H1 (cell line): Measurements from ENCODE around the gene MAJIN. TPM values are rescaled to one million over a fixed set of nuclear protein-coding genes. Genes with fewer than 3 reads are reported as not detected.

ENCODE experiments used
- ATF2 ChIP-seq: IDR thresholded peaks from 2 replicates; pipeline ENCODE4 v1.6.1; 2012; ENCODE audit warnings: low read length, inconsistent platforms
- BCL11A ChIP-seq, 2 experiments: IDR thresholded peaks; one replicate each; pipeline ENCODE4 v1.6.1; 2011; ENCODE audit warnings: low read depth in 2 of 2, low read length in 2 of 2, mild to moderate bottlenecking in 2 of 2
- CBX8 ChIP-seq: fragments of 300-800, 300-1000 bp; sonication (generic); IDR thresholded peaks from 2 replicates; pipeline ENCODE4 v1.7.1; 2016; ENCODE audit warnings: low read depth, low read length, borderline replicate concordance
- CTCF ChIP-seq, 3 experiments: IDR thresholded peaks; 1 replicate in 2 of 3; 2 replicates in 1 of 3; pipeline versions ENCODE4 v1.5.1 to v1.6.1; 2011; ENCODE audit warnings: low read length in 3 of 3, mild to moderate bottlenecking in 3 of 3, inconsistent platforms in 2 of 3, low read depth in 1 of 3, moderate library complexity in 1 of 3; ENCODE audit not compliant: insufficient read depth in 1 of 3; ENCODE audit errors: control extremely low read depth in 1 of 3
- EGR1 ChIP-seq: IDR thresholded peaks from 2 replicates; pipeline ENCODE4 v1.6.1; 2011; ENCODE audit warnings: low read depth, low read length, borderline replicate concordance
- EP300 ChIP-seq, 2 experiments: IDR thresholded peaks; 1 replicate in 1 of 2; 2 replicates in 1 of 2; pipeline ENCODE4 v1.6.1; 2011 to 2012; ENCODE audit warnings: low read depth in 2 of 2, low read length in 2 of 2, mild to moderate bottlenecking in 2 of 2, borderline replicate concordance in 1 of 2, inconsistent platforms in 1 of 2, moderate library complexity in 1 of 2
- GABPA ChIP-seq: IDR thresholded peaks from 2 replicates; pipeline ENCODE4 v1.6.1; 2011; ENCODE audit warnings: mild to moderate bottlenecking, low read length, moderate library complexity, borderline replicate concordance; ENCODE audit not compliant: insufficient read depth
- KDM5A ChIP-seq: fragments of 200-600 bp; IDR thresholded peaks from 2 replicates; pipeline ENCODE4 v1.7.1; 2012; ENCODE audit warnings: mild to moderate bottlenecking, low read length, inconsistent platforms, mixed read lengths
- PHF8 ChIP-seq: fragments of 200-600 bp; sonication (generic); conservative IDR thresholded peaks from 2 replicates; pipeline ENCODE4 v1.7.1; 2012; ENCODE audit warnings: low read depth, mild to moderate bottlenecking, inconsistent platforms, low read length, moderate library complexity
- POLR2A ChIP-seq, 2 experiments: IDR thresholded peaks; 1 replicate in 1 of 2; 2 replicates in 1 of 2; pipeline ENCODE4 v1.6.1; 2011; ENCODE audit warnings: low read depth in 2 of 2, low read length in 2 of 2, mild to moderate bottlenecking in 2 of 2; ENCODE audit errors: control extremely low read depth in 1 of 2
- RXRA ChIP-seq: IDR thresholded peaks from 2 replicates; pipeline ENCODE4 v1.6.1; 2011; ENCODE audit warnings: low read depth, mild to moderate bottlenecking, low read length, moderate library complexity; ENCODE audit not compliant: insufficient read depth
- SIRT6 ChIP-seq: IDR thresholded peaks from one replicate; pipeline ENCODE4 v1.7.1; 2012; ENCODE audit warnings: low read length, inconsistent platforms
- SP1 ChIP-seq: IDR thresholded peaks from 2 replicates; pipeline ENCODE4 v1.6.1; 2011; ENCODE audit warnings: low read depth, low read length
- SP2 ChIP-seq: IDR thresholded peaks from 2 replicates; pipeline ENCODE4 v1.6.1; 2012; ENCODE audit warnings: mild to moderate bottlenecking, low read length, inconsistent platforms
- SRF ChIP-seq: IDR thresholded peaks from 2 replicates; pipeline ENCODE4 v1.6.1; 2011; ENCODE audit warnings: mild to moderate bottlenecking, low read depth, low read length, moderate library complexity
- TBP ChIP-seq: IDR thresholded peaks from 2 replicates; pipeline ENCODE4 v1.6.1; 2011; ENCODE audit warnings: low read depth, low read length, improper control_type of control experiment
- polyA plus RNA-seq, 7 experiments: library from polyadenylated mRNA; depleted of rRNA in 3 of 7; stranded (reverse) in 5 of 7; unstranded in 2 of 7; fragments of >200 nt in 5 of 7; fragments of 200-250 nt in 2 of 7; gene quantifications; 1 replicate in 5 of 7; 2 replicates in 1 of 7; 4 replicates in 1 of 7; pipeline versions ENCODE4 v1.2.1 to v1.2.3, GENCODE V29; 2011 to 2013; ENCODE audit warnings: missing spikeins in 2 of 7, mixed read lengths in 2 of 7
- total RNA-seq: library from RNA; stranded (reverse); fragmentation: NEBNext Ultra II Directional; extraction: Animal tissue kit (Norgen Biotek cat#: 25700); gene quantifications from 2 replicates; pipeline ENCODE4 v1.2.1, GENCODE V29; 2021

Gene MAJIN
- total and polyA plus RNA-seq, 2 of the 8 experiments (the other 6 are each of a cell fraction or from before 2014, with no cell fraction given), result not detected

- TF ChIP-seq BCL11A (IDR thresholded peaks at IDR 0.05; ENCODE audit: low read depth in 2 of 2, low read length in 2 of 2) (no peak), ATF2 (peak; percentile 97), SRF (no peak), SP2 (no peak), CTCF (IDR thresholded peaks at IDR 0.05; ENCODE audit: control extremely low read depth in 1 of 3, insufficient read depth in 1 of 3, low read depth in 1 of 3, low read length in 3 of 3) (no peak), SIRT6 (no peak), SP1 (peak; percentile 78), RXRA (no peak), CBX8 (no peak), EGR1 (no peak), TBP (peak; percentile 47; the same call in 1 of the 2 replicates), EP300 (IDR thresholded peaks at IDR 0.05; ENCODE audit: borderline replicate concordance in 1 of 2, low read depth in 2 of 2, low read length in 2 of 2) (no peak), KDM5A (no peak), GABPA (no peak), PHF8 (0 out of 2 replicates have a peak, but pooled peaks have one; percentile 23), POLR2A (IDR thresholded peaks at IDR 0.05; ENCODE audit: control extremely low read depth in 1 of 2, low read depth in 2 of 2, low read length in 2 of 2) (no peak)
Observed at GRCh38 chr11:64923944-64924909, 47.7 kb downstream of the MAJIN start, which contains the start of gene PPP2R5B (continued).
